GM18868 (cell line): ENCODE data around the gene JAG1.
"Not testable (repeated sequence)": the region's sequence is repeated elsewhere in the genome, so short reads cannot be mapped to it uniquely, and the experiment has no call there.

Experiments used
- ATAC-seq: cut with Tn5 transposase; IDR thresholded peaks from one replicate; pipeline ENCODE4 v1.9.1; 2021; ENCODE audit warnings: mild to moderate bottlenecking, moderate library complexity; ENCODE audit not compliant: unreplicated experiment

JAG1 gene

DNA sequence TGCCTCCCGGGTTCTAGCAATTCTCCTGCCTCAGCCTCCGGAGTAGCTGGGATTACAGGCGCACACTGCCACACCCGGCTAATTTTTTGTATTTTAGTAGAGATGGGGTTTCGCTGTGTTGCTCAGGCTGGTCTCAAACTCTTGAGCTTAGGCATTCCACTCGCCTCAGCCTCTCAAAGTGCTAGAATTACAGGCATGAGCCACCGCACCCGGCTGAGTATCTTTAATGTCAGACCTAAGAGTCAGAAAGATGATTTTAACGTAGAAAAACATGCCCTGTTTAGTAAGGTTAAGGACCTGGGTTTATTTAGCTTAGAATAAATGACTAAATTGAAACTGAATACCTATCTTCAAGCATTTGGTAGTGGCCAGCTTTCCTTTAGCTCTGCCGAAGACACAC lies 83.4 kb downstream of the JAG1 start:
- not testable (repeated sequence) for ATAC-seq
